HG02798 (cell line): ENCODE data around the gene BPIFB6.

Experiments used
- ATAC-seq: cut with Tn5 transposase; IDR thresholded peaks from one replicate; pipeline ENCODE4 v1.9.1; 2021; ENCODE audit warnings: mild to moderate bottlenecking; ENCODE audit not compliant: unreplicated experiment, poor library complexity

Gene BPIFB6

GRCh38 chr20:33000802-33001466 lies 30.5 kb upstream of the BPIFB6 start:
- no peak for ATAC-seq

- ATAC-seq = no peak
Measured at GRCh38 chr20:33002087-33002808, 29.2 kb upstream of the BPIFB6 start.

GRCh38 chr20:33004141-33004751 lies 27.2 kb upstream of the BPIFB6 start, which contains the start of gene SUN5:
Gene SUN5 (minus strand): TSS chr20:33004433. CDS start chr20:33004340, 93 bp downstream.
- no peak for ATAC-seq

- no peak for ATAC-seq
Measured at GRCh38 chr20:33005132-33005566, 26.3 kb upstream of the BPIFB6 start.

GRCh38 chr20:33005908-33006775 lies 25.3 kb upstream of the BPIFB6 start:
- ATAC-seq = no peak

GRCh38 chr20:33006776-33007375 lies 24.6 kb upstream of the BPIFB6 start:
- no peak for ATAC-seq

- ATAC-seq = no peak
Measured at GRCh38 chr20:33007376-33008335, 23.8 kb upstream of the BPIFB6 start, which contains the start of gene BPIFB2. Gene BPIFB2 (plus strand): TSS chr20:33007704. CDS start chr20:33008575, 871 bp downstream.

- no peak for ATAC-seq
Measured at GRCh38 chr20:33008336-33009213, 22.9 kb upstream of the BPIFB6 start.

GRCh38 chr20:33009214-33010132 lies 22.0 kb upstream of the BPIFB6 start:
- no peak for ATAC-seq

- ATAC-seq = no peak
Measured at GRCh38 chr20:33010133-33010504, 21.3 kb upstream of the BPIFB6 start.

GRCh38 chr20:33010674-33011449 lies 20.6 kb upstream of the BPIFB6 start:
- no peak for ATAC-seq

GRCh38 chr20:33012327-33013189 lies 18.9 kb upstream of the BPIFB6 start:
- no peak for ATAC-seq

- ATAC-seq = no peak
Measured at GRCh38 chr20:33013701-33014326, 17.6 kb upstream of the BPIFB6 start.

- no peak for ATAC-seq
Measured at GRCh38 chr20:33014336-33015113, 16.9 kb upstream of the BPIFB6 start.
